ENCODE results near the gene RIOK1.

DNA sequence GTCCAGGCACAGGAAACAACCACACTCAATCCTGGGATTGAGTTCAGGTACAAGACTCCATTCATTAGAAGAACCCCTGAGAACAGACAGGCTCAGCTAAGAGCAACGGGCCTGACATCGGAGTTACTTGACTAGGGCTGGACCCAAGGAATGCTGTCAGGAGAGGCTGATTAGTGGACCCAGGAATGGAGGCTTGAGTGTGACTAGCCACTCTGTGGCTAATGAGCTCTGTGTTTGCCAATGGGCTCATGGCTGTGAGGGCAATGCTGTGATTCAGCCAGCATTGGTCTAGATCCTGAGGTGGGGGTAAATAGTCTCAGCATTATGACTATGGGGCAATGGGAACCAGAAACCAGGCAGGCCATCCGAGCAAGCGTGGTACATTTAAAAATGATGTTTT, 71.8 kb downstream of the RIOK1 start:
- TF ChIP-seq EZH2 (IDR thresholded peaks at IDR 0.05; ENCODE audit: low read depth): no peak
- TF ChIP-seq, protein P1, sequence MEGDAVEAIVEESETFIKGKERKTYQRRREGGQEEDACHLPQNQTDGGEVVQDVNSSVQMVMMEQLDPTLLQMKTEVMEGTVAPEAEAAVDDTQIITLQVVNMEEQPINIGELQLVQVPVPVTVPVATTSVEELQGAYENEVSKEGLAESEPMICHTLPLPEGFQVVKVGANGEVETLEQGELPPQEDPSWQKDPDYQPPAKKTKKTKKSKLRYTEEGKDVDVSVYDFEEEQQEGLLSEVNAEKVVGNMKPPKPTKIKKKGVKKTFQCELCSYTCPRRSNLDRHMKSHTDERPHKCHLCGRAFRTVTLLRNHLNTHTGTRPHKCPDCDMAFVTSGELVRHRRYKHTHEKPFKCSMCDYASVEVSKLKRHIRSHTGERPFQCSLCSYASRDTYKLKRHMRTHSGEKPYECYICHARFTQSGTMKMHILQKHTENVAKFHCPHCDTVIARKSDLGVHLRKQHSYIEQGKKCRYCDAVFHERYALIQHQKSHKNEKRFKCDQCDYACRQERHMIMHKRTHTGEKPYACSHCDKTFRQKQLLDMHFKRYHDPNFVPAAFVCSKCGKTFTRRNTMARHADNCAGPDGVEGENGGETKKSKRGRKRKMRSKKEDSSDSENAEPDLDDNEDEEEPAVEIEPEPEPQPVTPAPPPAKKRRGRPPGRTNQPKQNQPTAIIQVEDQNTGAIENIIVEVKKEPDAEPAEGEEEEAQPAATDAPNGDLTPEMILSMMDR (conservative IDR thresholded peaks at IDR 0.05): no peak
